ENCODE results near the gene TSN. TPM values are rescaled to one million over a fixed set of nuclear protein-coding genes. Genes with fewer than 3 reads are reported as not detected.
A peak's percentile ranks its signal among the peaks of the same experiment; 100 is the strongest.

Gene TSN
- total and polyA plus RNA-seq, 2 experiments from 2014 or later, result 62.5 to 94.8 TPM

- TF ChIP-seq, protein P1, sequence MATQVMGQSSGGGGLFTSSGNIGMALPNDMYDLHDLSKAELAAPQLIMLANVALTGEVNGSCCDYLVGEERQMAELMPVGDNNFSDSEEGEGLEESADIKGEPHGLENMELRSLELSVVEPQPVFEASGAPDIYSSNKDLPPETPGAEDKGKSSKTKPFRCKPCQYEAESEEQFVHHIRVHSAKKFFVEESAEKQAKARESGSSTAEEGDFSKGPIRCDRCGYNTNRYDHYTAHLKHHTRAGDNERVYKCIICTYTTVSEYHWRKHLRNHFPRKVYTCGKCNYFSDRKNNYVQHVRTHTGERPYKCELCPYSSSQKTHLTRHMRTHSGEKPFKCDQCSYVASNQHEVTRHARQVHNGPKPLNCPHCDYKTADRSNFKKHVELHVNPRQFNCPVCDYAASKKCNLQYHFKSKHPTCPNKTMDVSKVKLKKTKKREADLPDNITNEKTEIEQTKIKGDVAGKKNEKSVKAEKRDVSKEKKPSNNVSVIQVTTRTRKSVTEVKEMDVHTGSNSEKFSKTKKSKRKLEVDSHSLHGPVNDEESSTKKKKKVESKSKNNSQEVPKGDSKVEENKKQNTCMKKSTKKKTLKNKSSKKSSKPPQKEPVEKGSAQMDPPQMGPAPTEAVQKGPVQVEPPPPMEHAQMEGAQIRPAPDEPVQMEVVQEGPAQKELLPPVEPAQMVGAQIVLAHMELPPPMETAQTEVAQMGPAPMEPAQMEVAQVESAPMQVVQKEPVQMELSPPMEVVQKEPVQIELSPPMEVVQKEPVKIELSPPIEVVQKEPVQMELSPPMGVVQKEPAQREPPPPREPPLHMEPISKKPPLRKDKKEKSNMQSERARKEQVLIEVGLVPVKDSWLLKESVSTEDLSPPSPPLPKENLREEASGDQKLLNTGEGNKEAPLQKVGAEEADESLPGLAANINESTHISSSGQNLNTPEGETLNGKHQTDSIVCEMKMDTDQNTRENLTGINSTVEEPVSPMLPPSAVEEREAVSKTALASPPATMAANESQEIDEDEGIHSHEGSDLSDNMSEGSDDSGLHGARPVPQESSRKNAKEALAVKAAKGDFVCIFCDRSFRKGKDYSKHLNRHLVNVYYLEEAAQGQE (IDR thresholded peaks at IDR 0.05; ENCODE audit: unreplicated experiment), result no peak
Observed at GRCh38 chr2:121754851-121755236, 607 bp upstream of the TSN start (continued).

DNA sequence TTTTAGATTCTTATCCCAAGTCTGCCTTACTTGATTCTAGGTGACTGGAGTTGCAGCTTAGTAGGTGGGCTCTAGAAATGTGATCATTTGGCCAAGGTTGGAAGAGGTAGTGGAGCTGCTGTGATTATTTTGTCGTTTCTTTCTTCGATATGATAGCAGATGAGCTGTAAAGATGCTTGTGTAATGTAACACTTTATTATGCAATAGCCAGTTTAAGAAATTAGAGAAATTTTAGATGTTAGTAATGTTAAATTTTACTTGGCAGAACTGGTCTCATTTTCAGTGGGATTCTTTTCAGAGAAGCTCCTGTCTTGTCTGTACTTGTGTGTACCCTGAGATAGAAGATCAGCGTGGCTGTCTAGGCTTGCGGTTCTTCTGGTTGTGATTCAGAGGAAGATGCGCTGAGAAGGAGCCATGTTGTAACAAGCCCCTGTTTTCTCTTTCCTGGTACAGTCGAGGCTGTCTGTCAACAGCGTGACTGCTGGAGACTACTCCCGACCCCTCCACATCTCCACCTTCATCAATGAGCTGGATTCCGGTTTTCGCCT lies 9.3 kb downstream of the TSN start:
- Histone ChIP-seq H3K27me3 (ENCODE audit: insufficient read depth) (no peaks in the 10 kb centered on the region), H3K9me2 (ENCODE audit: insufficient read depth) (no peaks in the 10 kb centered on the region), H3K36me3 (ENCODE audit: insufficient read depth) (peaks cover 79% of the 10 kb centered on the region), H3K79me2 (replicated peaks; ENCODE audit: insufficient read depth) (peaks cover 20% of the 10 kb centered on the region), H3K4me3 (no peak overlapping the region), H3K4me1 (ENCODE audit: insufficient read depth) (no peaks in the 10 kb centered on the region), H2AFZ (no peak overlapping the region), H4K20me1 (replicated peaks; ENCODE audit: insufficient read depth) (0 out of 2 replicates have a peak, but pooled peaks cover 6% of the 10 kb centered on the region), H3K4me2 (no peak overlapping the region), H3F3A (replicated peaks; ENCODE audit: low read depth) (no peaks in the 10 kb centered on the region; the same call in 1 of the 2 replicates), H3K27ac (ENCODE audit: low read depth) (peak overlapping the region; percentile 20; the same call in 1 of the 2 replicates)
- ATAC-seq (no peak), DNase-seq (ENCODE audit: low spot score) (no peak)
- Mint-ChIP-seq H3K4me1 (no peaks in the 10 kb centered on the region), H3K9me3 (no peaks in the 10 kb centered on the region), H3K27me3 (ENCODE audit: insufficient read depth, low read depth, poor library complexity) (peaks cover 1% of the 10 kb centered on the region), H3K36me3 (ENCODE audit: low read depth) (peaks cover 86% of the 10 kb centered on the region), H3K27ac (no peak overlapping the region), H3K4me3 (no peak overlapping the region)
- TF ChIP-seq ZNF331 (CRISPR knock-in tag; IDR thresholded peaks at IDR 0.05; ENCODE audit: low read depth) (no peak), STAT1 (IDR thresholded peaks at IDR 0.05; ENCODE audit: unreplicated experiment) (no peak), NANOG (IDR thresholded peaks at IDR 0.05; ENCODE audit: borderline replicate concordance) (no peak), ZNF114 (CRISPR knock-in tag; IDR thresholded peaks at IDR 0.05) (no peak)
- TF ChIP-seq, protein P2, sequence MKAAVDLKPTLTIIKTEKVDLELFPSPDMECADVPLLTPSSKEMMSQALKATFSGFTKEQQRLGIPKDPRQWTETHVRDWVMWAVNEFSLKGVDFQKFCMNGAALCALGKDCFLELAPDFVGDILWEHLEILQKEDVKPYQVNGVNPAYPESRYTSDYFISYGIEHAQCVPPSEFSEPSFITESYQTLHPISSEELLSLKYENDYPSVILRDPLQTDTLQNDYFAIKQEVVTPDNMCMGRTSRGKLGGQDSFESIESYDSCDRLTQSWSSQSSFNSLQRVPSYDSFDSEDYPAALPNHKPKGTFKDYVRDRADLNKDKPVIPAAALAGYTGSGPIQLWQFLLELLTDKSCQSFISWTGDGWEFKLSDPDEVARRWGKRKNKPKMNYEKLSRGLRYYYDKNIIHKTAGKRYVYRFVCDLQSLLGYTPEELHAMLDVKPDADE (IDR thresholded peaks at IDR 0.05), result no peak

DNA sequence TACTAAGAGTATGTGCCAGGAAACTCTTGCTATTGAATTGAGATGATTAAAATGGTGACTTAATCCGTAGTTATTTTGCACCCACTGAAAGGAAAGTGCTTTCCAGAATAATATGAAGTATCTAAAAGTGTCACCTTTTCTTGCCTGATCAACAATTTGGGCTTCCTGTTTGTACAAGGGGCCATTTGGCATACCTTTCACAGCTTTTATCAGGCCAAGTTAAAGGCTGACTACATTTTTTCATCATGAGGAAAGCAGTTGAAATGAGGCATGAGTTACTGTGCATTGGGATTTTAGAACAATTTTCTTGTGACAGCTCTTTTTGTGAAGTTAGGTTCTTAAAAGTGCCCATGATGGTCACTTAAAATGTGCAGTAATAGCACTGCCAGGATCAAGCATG lies 11.2 kb downstream of the TSN start:
- 0 out of 3 replicates have a peak, but pooled peaks cover 1% of the 10 kb centered on the region for H3K4me1 Mint-ChIP-seq
- peaks cover 64% of the 10 kb centered on the region for H3K36me3 ChIP-seq (ENCODE audit: insufficient read depth)
- no peak overlapping the region for H3K4me2 ChIP-seq
- TF ChIP-seq ZNF114 (CRISPR knock-in tag; IDR thresholded peaks at IDR 0.05) (no peak), EZH2 (IDR thresholded peaks at IDR 0.05; ENCODE audit: low read depth, unreplicated experiment) (no peak), NANOG (IDR thresholded peaks at IDR 0.05; ENCODE audit: borderline replicate concordance) (no peak), POLR2AphosphoS5 (IDR thresholded peaks at IDR 0.05; ENCODE audit: low read depth) (no peak)
- TF ChIP-seq, protein P2 (IDR thresholded peaks at IDR 0.05), result no peak
- TF ChIP-seq, protein P1 (IDR thresholded peaks at IDR 0.05; ENCODE audit: unreplicated experiment), result no peak

More for the DNA sequence above, 11.2 kb downstream of the TSN start:
- Mint-ChIP-seq H3K4me3 (no peak overlapping the region), H3K36me3 (ENCODE audit: low read depth) (peaks cover 67% of the 10 kb centered on the region), H3K9me3 (no peaks in the 10 kb centered on the region), H3K27ac (no peak overlapping the region), H3K27me3 (ENCODE audit: insufficient read depth, low read depth, poor library complexity) (no peaks in the 10 kb centered on the region)
- Histone ChIP-seq H3F3A (replicated peaks; ENCODE audit: low read depth) (no peaks in the 10 kb centered on the region), H3K27me3 (ENCODE audit: insufficient read depth) (no peaks in the 10 kb centered on the region), H3K4me3 (no peak overlapping the region), H3K4me1 (ENCODE audit: insufficient read depth) (no peaks in the 10 kb centered on the region), H3K27ac (ENCODE audit: low read depth) (no peak overlapping the region), H4K20me1 (replicated peaks; ENCODE audit: insufficient read depth) (0 out of 2 replicates have a peak, but pooled peaks cover 6% of the 10 kb centered on the region), H3K9me2 (ENCODE audit: insufficient read depth) (no peaks in the 10 kb centered on the region), H3K79me2 (replicated peaks; ENCODE audit: insufficient read depth) (peaks cover 3% of the 10 kb centered on the region; the same call in 1 of the 2 replicates), H2AFZ (no peak overlapping the region)
- DNase-seq (ENCODE audit: low spot score) (no peak), ATAC-seq (no peak)

Measured in GM23338 (cell line).